Activated CD8-positive, alpha-beta T cell treated with anti-CD3 and anti-CD28 coated beads, Interleukin-2, amount 10 ng/mL, durations not matched to agents 7 days and 5 days (primary cell): ENCODE results near the gene ALX4. TPM values are rescaled to one million over a fixed set of nuclear protein-coding genes. Genes with fewer than 3 reads are reported as not detected.

ENCODE experiments used
- ATAC-seq: fragments of 150-1000 bp; cut with Tn5 transposase; one replicate; pipeline ENCODE4 v1.10.0; 2021; ENCODE audit warnings: moderate library complexity
- CTCF ChIA-PET: fragments of 350-600 bp; sonication (Branson Sonifier 250); formaldehyde crosslinking; loops from one replicate; lab custom pipeline; 2021; ENCODE audit warnings: antibody characterized with exemption; lab: Charles Lee
- POLR2A ChIA-PET: fragments of 350-600 bp; sonication (Branson Sonifier 250); formaldehyde crosslinking; loops from one replicate; lab custom pipeline; 2021; ENCODE audit warnings: antibody characterized with exemption; lab: Charles Lee
- DNase-seq: peaks from one replicate; pipeline ENCODE4 v3.0.0-alpha.2; 2020
- H3K27ac Mint-ChIP-seq: one replicate; pipeline ENCODE4 v1.8.0; 2021; ENCODE audit warnings: mild to moderate bottlenecking, mixed read lengths
- H3K27me3 Mint-ChIP-seq: one replicate; pipeline ENCODE4 v1.8.0; 2021; ENCODE audit warnings: low read depth, mixed read lengths
- H3K36me3 Mint-ChIP-seq: one replicate; pipeline ENCODE4 v1.8.0; 2021; ENCODE audit warnings: low read depth, mixed read lengths
- H3K4me1 Mint-ChIP-seq: one replicate; pipeline ENCODE4 v1.8.0; 2021; ENCODE audit warnings: low read depth, mixed read lengths
- H3K4me3 Mint-ChIP-seq: one replicate; pipeline ENCODE4 v1.8.0; 2021; ENCODE audit warnings: mild to moderate bottlenecking, mixed read lengths
- H3K9me3 Mint-ChIP-seq: one replicate; pipeline ENCODE4 v1.8.0; 2022; ENCODE audit warnings: mixed read lengths; ENCODE audit not compliant: insufficient read depth
- total RNA-seq, 2 experiments: library from RNA; stranded (reverse); gene quantifications; one replicate each; pipeline ENCODE4 v1.2.3, GENCODE V29; 2021

ALX4 gene
- total RNA-seq, 2 experiments from 2014 or later, result not detected

GRCh38 chr11:44267750-44268613, 42.0 kb downstream of the ALX4 start:
- DNase-seq, result no peak
- H3K4me3 Mint-ChIP-seq, result no peak overlapping the region
- no peaks in the 10 kb centered on the region for H3K9me3 Mint-ChIP-seq
- no peak overlapping the region for H3K27ac Mint-ChIP-seq
- ChIA-PET POLR2A (no interaction called here), CTCF (interaction anchor here (1.0 to 2.4 kb wide), 4 partner anchors 18 to 174 kb away, joined by 3 to 6 read pairs (median 4); no protein-coding TSS in a partner anchor)
- no peaks in the 10 kb centered on the region for H3K27me3 Mint-ChIP-seq
- no peak for ATAC-seq
- H3K36me3 Mint-ChIP-seq, result no peaks in the 10 kb centered on the region
- no peaks in the 10 kb centered on the region for H3K4me1 Mint-ChIP-seq

GRCh38 chr11:44267006-44267749, 42.8 kb downstream of the ALX4 start:
- no peak overlapping the region for H3K27ac Mint-ChIP-seq
- H3K4me3 Mint-ChIP-seq, result no peak overlapping the region
- CTCF ChIA-PET, result interaction anchor here (1.0 to 2.4 kb wide), 3 partner anchors 19 to 158 kb away, joined by 3 to 6 read pairs (median 4); no protein-coding TSS in a partner anchor
- H3K9me3 Mint-ChIP-seq, result no peaks in the 10 kb centered on the region
- no peaks in the 10 kb centered on the region for H3K4me1 Mint-ChIP-seq
- ATAC-seq (no peak), DNase-seq (no peak)
- H3K36me3 Mint-ChIP-seq, result no peaks in the 10 kb centered on the region
- no peaks in the 10 kb centered on the region for H3K27me3 Mint-ChIP-seq
- POLR2A ChIA-PET, result interaction anchor here (0.9 kb wide), 1 partner anchor 9 kb away, joined by 3 read pairs; no protein-coding TSS in a partner anchor

GRCh38 chr11:44266056-44266780, 43.7 kb downstream of the ALX4 start:
- CTCF ChIA-PET, result interaction anchor here (2.4 kb wide), 1 partner anchor 20 kb away, joined by 6 read pairs; no protein-coding TSS in a partner anchor
- Mint-ChIP-seq H3K4me1 (no peaks in the 10 kb centered on the region), H3K36me3 (no peaks in the 10 kb centered on the region), H3K4me3 (no peak overlapping the region), H3K9me3 (no peaks in the 10 kb centered on the region), H3K27ac (no peak overlapping the region), H3K27me3 (no peaks in the 10 kb centered on the region)
- ATAC-seq (no peak), DNase-seq (no peak)
- POLR2A ChIA-PET, result interaction anchor here (0.9 kb wide), 1 partner anchor 8 kb away, joined by 3 read pairs; no protein-coding TSS in a partner anchor

- DNase-seq (no peak), ATAC-seq (no peak)
- Mint-ChIP-seq H3K36me3 (no peaks in the 10 kb centered on the region), H3K27ac (no peak overlapping the region), H3K27me3 (no peaks in the 10 kb centered on the region), H3K4me3 (no peak overlapping the region), H3K4me1 (no peaks in the 10 kb centered on the region), H3K9me3 (no peaks in the 10 kb centered on the region)
- POLR2A ChIA-PET, result no interaction called here
- CTCF ChIA-PET, result no interaction called here
These were observed 45.2 kb downstream of the ALX4 start for GRCh38 chr11:44264761-44265160.

GRCh38 chr11:44264438-44264749, 45.5 kb downstream of the ALX4 start:
- H3K27ac Mint-ChIP-seq, result no peak overlapping the region
- no peaks in the 10 kb centered on the region for H3K27me3 Mint-ChIP-seq
- H3K4me3 Mint-ChIP-seq, result no peak overlapping the region
- H3K4me1 Mint-ChIP-seq, result no peaks in the 10 kb centered on the region
- H3K36me3 Mint-ChIP-seq, result no peaks in the 10 kb centered on the region
- DNase-seq, result no peak
- ChIA-PET POLR2A (no interaction called here), CTCF (no interaction called here)
- no peaks in the 10 kb centered on the region for H3K9me3 Mint-ChIP-seq
- ATAC-seq, result no peak

GRCh38 chr11:44263738-44264437, 46.1 kb downstream of the ALX4 start:
- Mint-ChIP-seq H3K27ac (no peak overlapping the region), H3K36me3 (no peaks in the 10 kb centered on the region), H3K27me3 (no peaks in the 10 kb centered on the region), H3K9me3 (no peaks in the 10 kb centered on the region), H3K4me3 (no peak overlapping the region), H3K4me1 (peaks cover 4% of the 10 kb centered on the region)
- ChIA-PET POLR2A (no interaction called here), CTCF (no interaction called here)
- DNase-seq, result no peak
- no peak for ATAC-seq

- Mint-ChIP-seq H3K4me3 (no peak overlapping the region), H3K27ac (no peak overlapping the region), H3K4me1 (peaks cover 23% of the 10 kb centered on the region), H3K36me3 (no peaks in the 10 kb centered on the region), H3K27me3 (no peaks in the 10 kb centered on the region), H3K9me3 (no peaks in the 10 kb centered on the region)
- ChIA-PET POLR2A (no interaction called here), CTCF (interaction anchor here (1.1 to 1.4 kb wide), 2 partner anchors 24 to 665 kb away, joined by 3 to 4 read pairs; no protein-coding TSS in a partner anchor)
- no peak for ATAC-seq
- DNase-seq, result no peak
These were observed 47.9 kb downstream of the ALX4 start for GRCh38 chr11:44261800-44262591.

GRCh38 chr11:44260081-44260480, 49.9 kb downstream of the ALX4 start:
- no peaks in the 10 kb centered on the region for H3K9me3 Mint-ChIP-seq
- peaks cover 31% of the 10 kb centered on the region for H3K4me1 Mint-ChIP-seq
- H3K27ac Mint-ChIP-seq, result no peak overlapping the region
- ChIA-PET POLR2A (no interaction called here), CTCF (no interaction called here)
- no peaks in the 10 kb centered on the region for H3K27me3 Mint-ChIP-seq
- no peak for DNase-seq
- H3K4me3 Mint-ChIP-seq, result no peak overlapping the region
- ATAC-seq, result no peak
- H3K36me3 Mint-ChIP-seq, result no peaks in the 10 kb centered on the region

GRCh38 chr11:44258839-44259420, 51.0 kb downstream of the ALX4 start:
- no peak for ATAC-seq
- DNase-seq, result no peak
- no peak overlapping the region for H3K4me3 Mint-ChIP-seq
- POLR2A ChIA-PET, result no interaction called here
- H3K27me3 Mint-ChIP-seq, result no peaks in the 10 kb centered on the region
- no peak overlapping the region for H3K27ac Mint-ChIP-seq
- peaks cover 31% of the 10 kb centered on the region for H3K4me1 Mint-ChIP-seq
- CTCF ChIA-PET, result no interaction called here
- H3K36me3 Mint-ChIP-seq, result no peaks in the 10 kb centered on the region
- no peaks in the 10 kb centered on the region for H3K9me3 Mint-ChIP-seq

- DNase-seq (no peak), ATAC-seq (no peak)
- H3K27me3 Mint-ChIP-seq, result no peaks in the 10 kb centered on the region
- peaks cover 3% of the 10 kb centered on the region for H3K36me3 Mint-ChIP-seq
- peaks cover 31% of the 10 kb centered on the region for H3K4me1 Mint-ChIP-seq
- H3K27ac Mint-ChIP-seq, result no peak overlapping the region
- CTCF ChIA-PET, result interaction anchor here (1.2 kb wide), 1 partner anchor 28 kb away, joined by 4 read pairs; no protein-coding TSS in a partner anchor
- POLR2A ChIA-PET, result interaction anchor here (1.0 kb wide), 1 partner anchor 8 kb away, joined by 3 read pairs; no protein-coding TSS in a partner anchor
- H3K4me3 Mint-ChIP-seq, result no peak overlapping the region
- peaks cover 3% of the 10 kb centered on the region for H3K9me3 Mint-ChIP-seq
These were observed 51.8 kb downstream of the ALX4 start for GRCh38 chr11:44258190-44258489.
